ENCODE results near the gene DHH. TPM values are rescaled to one million over a fixed set of nuclear protein-coding genes. Genes with fewer than 3 reads are reported as not detected.
A peak's percentile ranks its signal among the peaks of the same experiment; 100 is the strongest.

DHH gene
- total and polyA plus RNA-seq, 9 of the 15 experiments (the other 6 are each of a cell fraction or from before 2014, with no cell fraction given) = 0.07 to 2.6 (median 0.54) TPM

DNA sequence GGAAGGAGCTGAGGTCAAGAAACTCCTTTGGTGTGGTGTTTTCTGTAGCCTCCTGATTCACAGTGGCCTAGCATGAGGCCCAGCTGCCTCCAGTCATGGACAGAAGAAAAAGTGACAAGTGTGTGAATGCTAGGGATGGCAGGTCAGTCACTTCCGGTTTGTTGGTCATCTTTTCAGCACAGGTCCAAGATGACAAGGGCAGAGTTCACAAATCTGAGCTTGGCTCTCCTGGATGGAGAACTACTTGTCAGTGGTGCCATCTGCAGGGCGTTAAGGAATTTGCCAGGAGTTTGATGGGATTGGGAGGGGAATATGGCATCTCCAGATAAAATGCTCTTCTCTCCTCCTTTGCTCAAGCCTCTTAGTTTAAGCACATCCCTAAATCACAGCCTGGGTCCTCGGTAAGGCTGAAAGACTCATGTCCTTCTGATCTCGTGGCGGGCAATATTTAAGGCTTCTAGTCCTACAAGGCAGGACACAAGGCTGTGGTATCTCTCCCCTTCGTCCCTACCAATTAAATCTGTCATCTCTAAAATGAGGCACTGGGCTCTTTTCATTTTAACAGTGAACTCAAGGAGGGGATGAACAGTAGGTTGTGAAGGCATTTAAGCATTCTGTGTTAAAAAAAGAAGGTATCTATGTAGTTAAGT lies 26.6 kb upstream of the DHH start (continued):
- no peak for TF ChIP-seq ZNF146 (CRISPR knock-in tag; IDR thresholded peaks at IDR 0.05; ENCODE audit: unreplicated experiment)
- TF ChIP-seq TBL1XR1 (IDR thresholded peaks at IDR 0.05; ENCODE audit: low read length in 2 of 2) = no peak
- peak in 1 of 2 experiments; percentile 78; a peak in 3 of 4 replicates for TF ChIP-seq RAD21 (CRISPR knock-in tag; conservative IDR thresholded peaks at IDR 0.05 in 1 of 2, IDR thresholded peaks at IDR 0.05 in 1 of 2)
- TF ChIP-seq POLR2AphosphoS2 (IDR thresholded peaks at IDR 0.05; ENCODE audit: low read length) = no peak
- TF ChIP-seq U2AF1 (optimal IDR thresholded peaks at IDR 0.05; ENCODE audit: low read depth, low read length) = no peak
- TF ChIP-seq ELF1 (tag; IDR thresholded peaks at IDR 0.05) = peak; percentile 49; the same call in 1 of the 2 replicates
- peak; percentile 93 to 94 for TF ChIP-seq KDM1A (IDR thresholded peaks at IDR 0.05)
- peak; percentile 91 for TF ChIP-seq CTBP1 (IDR thresholded peaks at IDR 0.05; ENCODE audit: borderline replicate concordance)
- TF ChIP-seq SIN3B (IDR thresholded peaks at IDR 0.05; ENCODE audit: low read depth) = no peak
- TF ChIP-seq MEIS2 (IDR thresholded peaks at IDR 0.05; ENCODE audit: partially characterized antibody) = peak; percentile 31
- peak; percentile 45; the same call in 1 of the 2 replicates for TF ChIP-seq GABPA (tag; conservative IDR thresholded peaks at IDR 0.05; ENCODE audit: low read depth)

DNA sequence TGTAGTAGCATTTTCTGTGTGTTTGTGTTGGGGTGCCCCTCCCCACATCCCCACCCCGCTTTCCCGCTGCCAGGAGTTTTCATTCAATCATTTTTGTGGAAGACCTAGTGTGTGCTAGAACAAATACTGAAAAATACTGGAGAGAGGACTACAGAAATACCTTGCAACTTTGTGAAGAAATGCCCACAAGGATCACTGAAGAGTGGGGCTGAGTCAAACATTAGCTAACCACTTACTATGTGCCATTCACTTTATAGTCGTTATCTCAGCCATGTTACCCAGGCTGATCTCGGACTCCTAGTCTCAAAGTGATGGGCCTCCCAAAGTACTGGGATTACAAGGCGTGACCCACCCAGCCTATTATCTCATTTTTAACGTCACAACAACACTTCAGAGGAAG lies 16.6 kb upstream of the DHH start:
- H3K9ac ChIP-seq (ENCODE audit: insufficient read depth in 1 of 2, low read depth in 2 of 2, low read length in 2 of 2) = peak overlapping the region; percentile 76 to 82; a peak in 2 of 4 replicates
- H3K4me3 ChIP-seq = peak overlapping the region; percentile 81
- no TSS peak for BruUV-seq (replicated peaks)
- H3K9me3 ChIP-seq (replicated peaks; ENCODE audit: control insufficient read depth, insufficient read depth, low read depth, low read length) = peaks cover 4% of the 10 kb centered on the region
- peaks cover 38% of the 10 kb centered on the region for H3K79me2 ChIP-seq (ENCODE audit: control insufficient read depth, insufficient read depth, low read length)
- intact Hi-C loops (cut with micrococcal nuclease) = loop anchor here (2.0 kb wide), 1 partner anchor 20 kb away; the partner anchor contains the start of gene TUBA1B
- H3K4me1 ChIP-seq (replicated peaks in 1 of 2; ENCODE audit: control insufficient read depth in 2 of 2, insufficient read depth in 2 of 2, low read length in 2 of 2) = peaks cover 15 to 26% of the 10 kb centered on the region in 2 experiments; a peak in 4 of 5 replicates
- H2AFZ ChIP-seq (ENCODE audit: low read depth, low read length) = peak overlapping the region; percentile 92
- in situ Hi-C loops (cut with MboI) = no loop called here
- H3K27ac ChIP-seq (ENCODE audit: extremely low read depth, low read depth, low read length) = peak overlapping the region; percentile 61
- 23% methylated on average over 6 of the region's 6 CpGs for WGBS (ENCODE audit: insufficient coverage, low coverage, missing lambda C conversion rate)
- CTCF ChIA-PET (ENCODE audit: low intra/inter-chr PET ratio) = interaction anchor here (0.7 kb wide), 2 partner anchors 47 to 172 kb away, joined by 3 to 4 read pairs; no protein-coding TSS in a partner anchor
- no peaks in the 10 kb centered on the region for H3K27me3 ChIP-seq (ENCODE audit: control insufficient read depth in 2 of 2, insufficient read depth in 2 of 2, low read length in 2 of 2)
- POLR2A ChIA-PET = interaction anchor here (0.6 to 10.9 kb wide), 12 partner anchors 8 to 155 kb away, joined by 3 to 112 read pairs (median 8); partner anchors contain the start of genes DHH and TUBA1B
- FAIRE-seq = peak; percentile 19
- H3K4me2 ChIP-seq (ENCODE audit: insufficient read depth, low read length) = peak overlapping the region; percentile 82
- peaks cover 16% of the 10 kb centered on the region; the same call in 2 of the 3 replicates for H3K36me3 ChIP-seq (ENCODE audit: control insufficient read depth, insufficient read depth, low read length)
- no peak for ATAC-seq
- H4K20me1 ChIP-seq (replicated peaks; ENCODE audit: control insufficient read depth, insufficient read depth, low read length) = no peaks in the 10 kb centered on the region; the same call in 1 of the 2 replicates
- peaks cover 4% of the 10 kb centered on the region for H3K9me1 ChIP-seq (ENCODE audit: control insufficient read depth, insufficient read depth, low read length)
- no peak for DNase-seq (ENCODE audit: extremely low read depth in 1 of 4, low spot score in 3 of 4)
- TF ChIP-seq MED1 (CRISPR knock-in tag; IDR thresholded peaks at IDR 0.05; ENCODE audit: borderline replicate concordance) (no peak), LEF1 (IDR thresholded peaks at IDR 0.05) (0 out of 2 replicates have a peak, but pooled peaks have one; percentile 31), BCOR (IDR thresholded peaks at IDR 0.05) (peak; percentile 57), KDM1A (IDR thresholded peaks at IDR 0.05) (peak in 1 of 2 experiments; percentile 12; a peak in 1 of 4 replicates), RBM25 (IDR thresholded peaks at IDR 0.05; ENCODE audit: low read depth, low read length, severe bottlenecking) (peak; percentile 50)
- TF ChIP-seq, protein P1, sequence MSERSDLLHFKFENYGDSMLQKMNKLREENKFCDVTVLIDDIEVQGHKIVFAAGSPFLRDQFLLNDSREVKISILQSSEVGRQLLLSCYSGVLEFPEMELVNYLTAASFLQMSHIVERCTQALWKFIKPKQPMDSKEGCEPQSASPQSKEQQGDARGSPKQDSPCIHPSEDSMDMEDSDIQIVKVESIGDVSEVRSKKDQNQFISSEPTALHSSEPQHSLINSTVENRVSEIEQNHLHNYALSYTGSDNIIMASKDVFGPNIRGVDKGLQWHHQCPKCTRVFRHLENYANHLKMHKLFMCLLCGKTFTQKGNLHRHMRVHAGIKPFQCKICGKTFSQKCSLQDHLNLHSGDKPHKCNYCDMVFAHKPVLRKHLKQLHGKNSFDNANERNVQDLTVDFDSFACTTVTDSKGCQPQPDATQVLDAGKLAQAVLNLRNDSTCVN (CRISPR knock-in tag; IDR thresholded peaks at IDR 0.05) = no peak
- TF ChIP-seq, protein P2, sequence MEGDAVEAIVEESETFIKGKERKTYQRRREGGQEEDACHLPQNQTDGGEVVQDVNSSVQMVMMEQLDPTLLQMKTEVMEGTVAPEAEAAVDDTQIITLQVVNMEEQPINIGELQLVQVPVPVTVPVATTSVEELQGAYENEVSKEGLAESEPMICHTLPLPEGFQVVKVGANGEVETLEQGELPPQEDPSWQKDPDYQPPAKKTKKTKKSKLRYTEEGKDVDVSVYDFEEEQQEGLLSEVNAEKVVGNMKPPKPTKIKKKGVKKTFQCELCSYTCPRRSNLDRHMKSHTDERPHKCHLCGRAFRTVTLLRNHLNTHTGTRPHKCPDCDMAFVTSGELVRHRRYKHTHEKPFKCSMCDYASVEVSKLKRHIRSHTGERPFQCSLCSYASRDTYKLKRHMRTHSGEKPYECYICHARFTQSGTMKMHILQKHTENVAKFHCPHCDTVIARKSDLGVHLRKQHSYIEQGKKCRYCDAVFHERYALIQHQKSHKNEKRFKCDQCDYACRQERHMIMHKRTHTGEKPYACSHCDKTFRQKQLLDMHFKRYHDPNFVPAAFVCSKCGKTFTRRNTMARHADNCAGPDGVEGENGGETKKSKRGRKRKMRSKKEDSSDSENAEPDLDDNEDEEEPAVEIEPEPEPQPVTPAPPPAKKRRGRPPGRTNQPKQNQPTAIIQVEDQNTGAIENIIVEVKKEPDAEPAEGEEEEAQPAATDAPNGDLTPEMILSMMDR (IDR thresholded peaks at IDR 0.05 in 2 of 3, conservative IDR thresholded peaks at IDR 0.05 in 1 of 3; ENCODE audit: insufficient read depth in 2 of 3, low read depth in 1 of 3, low read length in 3 of 3) = no peak
